ENCODE data around the gene EMILIN2. TPM values are rescaled to one million over a fixed set of nuclear protein-coding genes. Genes with fewer than 3 reads are reported as not detected.
"Not testable (repeated sequence)": the region's sequence is repeated elsewhere in the genome, so short reads cannot be mapped to it uniquely, and the experiment has no call there.

The EMILIN2 gene
- total RNA-seq, 3 donors from 2014 or later: 13.3 to 19.6 (median 18.3) TPM

GRCh38 chr18:2848247-2849246 lies 1.7 kb downstream of the EMILIN2 start:
- no peak overlapping the region for H3K4me3 ChIP-seq
- TF ChIP-seq CTCF (IDR thresholded peaks at IDR 0.05): no peak
- intact Hi-C loops (cut with DNase I, micrococcal nuclease): no loop called here
- no peaks in the 10 kb centered on the region for H3K36me3 ChIP-seq (ENCODE audit: low read depth)
- H3K4me1 ChIP-seq (ENCODE audit: low read depth): peaks cover 19% of the 10 kb centered on the region
- no peak for DNase-seq
- H3K9me3 ChIP-seq: no peaks in the 10 kb centered on the region
- ATAC-seq: no peak

GRCh38 chr18:2850816-2851215 lies 4.0 kb downstream of the EMILIN2 start:
- Histone ChIP-seq H3K4me1 (ENCODE audit: low read depth) (peaks cover 19% of the 10 kb centered on the region), H3K9me3 (no peaks in the 10 kb centered on the region), H3K4me3 (no peak overlapping the region), H3K36me3 (ENCODE audit: low read depth) (no peaks in the 10 kb centered on the region)
- ATAC-seq (no peak), DNase-seq (no peak)
- intact Hi-C loops (cut with DNase I, micrococcal nuclease): no loop called here
- no peak for TF ChIP-seq CTCF (IDR thresholded peaks at IDR 0.05)

GRCh38 chr18:2851771-2852170 lies 5.0 kb downstream of the EMILIN2 start:
- no peak for ATAC-seq
- no peaks in the 10 kb centered on the region for H3K9me3 ChIP-seq
- DNase-seq: no peak
- no peaks in the 10 kb centered on the region for H3K36me3 ChIP-seq (ENCODE audit: low read depth)
- no peak overlapping the region for H3K4me3 ChIP-seq
- intact Hi-C loops (cut with DNase I, micrococcal nuclease): no loop called here
- TF ChIP-seq CTCF (IDR thresholded peaks at IDR 0.05): no peak
- H3K4me1 ChIP-seq (ENCODE audit: low read depth): peaks cover 11% of the 10 kb centered on the region

- H3K9me3 ChIP-seq; H3K4me3 ChIP-seq; H3K4me1 ChIP-seq (ENCODE audit: low read depth); DNase-seq; H3K36me3 ChIP-seq (ENCODE audit: low read depth); ATAC-seq; intact Hi-C loops (cut with DNase I, micrococcal nuclease): not testable (repeated sequence)
Observed at GRCh38 chr18:2852460-2852859, 5.7 kb downstream of the EMILIN2 start.

- Histone ChIP-seq H3K9me3 (no peaks in the 10 kb centered on the region), H3K36me3 (ENCODE audit: low read depth) (no peaks in the 10 kb centered on the region), H3K4me1 (ENCODE audit: low read depth) (no peaks in the 10 kb centered on the region), H3K4me3 (no peak overlapping the region)
- DNase-seq (no peak), ATAC-seq (no peak)
- intact Hi-C loops (cut with DNase I, micrococcal nuclease): no loop called here
- no peak for TF ChIP-seq CTCF (IDR thresholded peaks at IDR 0.05)
Observed at GRCh38 chr18:2853173-2853925, 6.5 kb downstream of the EMILIN2 start.
